ENCODE measurements around the gene NXPH2.

GRCh38 chr2:138670734-138671133 is 109.5 kb downstream of the NXPH2 start:
- no peak for TF ChIP-seq CTCF (IDR thresholded peaks at IDR 0.05)
- no peak for TF ChIP-seq POLR2A (IDR thresholded peaks at IDR 0.05; ENCODE audit: low read depth)
- no peak for TF ChIP-seq EP300 (IDR thresholded peaks at IDR 0.05)

All from esophagus muscularis mucosa (tissue), 4 donors.